Breast epithelium (tissue), 3 donors: ENCODE results near the gene KCTD16.

Experiments
- CTCF ChIP-seq, 3 donors: fragments of 450-650 bp; IDR thresholded peaks; one replicate each; pipeline ENCODE4 v1.5.1; 2016 to 2017; ENCODE audit warnings: antibody characterized with exemption in 3 of 3, mild to moderate bottlenecking in 3 of 3, moderate library complexity in 3 of 3
- POLR2A ChIP-seq: fragments of 450-650 bp; IDR thresholded peaks from one replicate; pipeline ENCODE4 v1.6.1; 2016; ENCODE audit warnings: antibody characterized with exemption, mild to moderate bottlenecking, moderate library complexity
- POLR2AphosphoS5 ChIP-seq, 3 donors: sonication (generic); formaldehyde crosslinking; IDR thresholded peaks; one replicate each; pipeline ENCODE4 v1.6.1; 2017; ENCODE audit warnings: antibody characterized with exemption in 3 of 3

GRCh38 chr5:144230806-144231205 lies 60.1 kb downstream of the KCTD16 start:
- TF ChIP-seq POLR2A (no peak), CTCF (IDR thresholded peaks at IDR 0.05) (no peak), POLR2AphosphoS5 (IDR thresholded peaks at IDR 0.05) (no peak)
